SHP77 treated with DMSO at 0.1 percent for 48 hours (cell line): ENCODE results near the gene CEP164.

Source experiments
- DNase-seq: peaks from one replicate; lab custom pipeline; 2025; lab: John Stamatoyannopoulos, UW

The CEP164 gene

DNA sequence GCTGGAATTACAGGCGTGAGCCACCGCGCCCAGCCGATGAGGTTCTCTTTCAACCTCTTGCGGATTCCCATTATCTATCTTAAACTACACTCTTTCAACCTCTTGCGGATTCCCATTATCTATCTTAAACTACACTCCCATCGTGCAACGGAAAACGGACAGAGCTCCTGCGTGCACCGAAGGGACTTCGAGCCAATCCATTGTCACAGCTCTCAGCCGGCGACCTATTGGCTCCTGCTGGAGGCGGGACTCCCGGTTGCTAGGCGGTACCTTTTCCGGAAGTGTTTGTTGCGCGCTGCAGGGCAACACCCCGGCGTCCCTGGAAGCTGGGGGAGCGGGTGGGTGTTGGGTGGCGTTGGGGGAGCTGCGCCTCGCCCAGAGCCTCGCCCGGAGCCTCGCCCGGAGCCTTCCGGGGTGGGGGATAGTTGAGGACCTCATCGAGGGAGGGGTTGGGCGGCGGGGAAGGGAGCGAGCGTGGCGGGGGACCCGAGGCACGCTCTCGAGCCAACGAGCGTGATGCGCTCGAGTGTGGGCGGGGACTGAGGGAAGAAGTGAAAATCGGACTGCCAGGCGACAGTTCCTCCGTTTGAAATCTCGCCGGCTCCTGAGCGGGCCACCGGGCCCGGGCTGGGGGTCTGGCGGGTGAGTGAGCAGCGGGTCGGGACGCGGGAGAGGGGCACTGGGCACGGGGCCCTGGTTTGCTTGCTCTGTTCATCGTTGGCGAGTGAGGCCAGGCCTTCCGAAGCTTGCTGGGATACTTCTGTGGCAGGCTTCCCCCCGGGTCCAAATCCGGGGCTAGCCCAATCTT, at the start of gene CEP164:
CEP164 (plus strand) TSS at position 288 of the 808 bp plus-strand sequence. CDS start 10,733 bp downstream, outside the sequence.
- peak; percentile 94 for DNase-seq

DNA sequence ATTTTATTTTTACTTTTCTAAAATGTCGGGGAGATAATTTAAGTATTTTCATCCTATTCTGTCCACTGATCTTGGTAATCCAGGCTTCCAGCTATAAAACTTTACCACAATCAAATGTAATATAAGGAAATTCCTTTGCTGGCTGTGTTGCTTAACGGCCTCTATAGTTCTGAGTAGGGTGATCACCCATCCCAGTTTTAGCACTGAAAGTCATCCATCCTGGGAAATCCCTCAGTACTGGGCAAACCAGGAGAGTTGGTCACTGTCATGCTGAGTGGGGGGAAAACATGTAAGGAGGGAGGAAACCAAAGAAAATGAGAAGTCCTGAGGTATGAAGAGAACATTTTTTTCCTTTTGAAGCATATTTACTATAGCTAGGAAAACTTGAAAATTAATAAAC, 49.3 kb upstream of the CEP164 start:
- DNase-seq, result no peak

DNA sequence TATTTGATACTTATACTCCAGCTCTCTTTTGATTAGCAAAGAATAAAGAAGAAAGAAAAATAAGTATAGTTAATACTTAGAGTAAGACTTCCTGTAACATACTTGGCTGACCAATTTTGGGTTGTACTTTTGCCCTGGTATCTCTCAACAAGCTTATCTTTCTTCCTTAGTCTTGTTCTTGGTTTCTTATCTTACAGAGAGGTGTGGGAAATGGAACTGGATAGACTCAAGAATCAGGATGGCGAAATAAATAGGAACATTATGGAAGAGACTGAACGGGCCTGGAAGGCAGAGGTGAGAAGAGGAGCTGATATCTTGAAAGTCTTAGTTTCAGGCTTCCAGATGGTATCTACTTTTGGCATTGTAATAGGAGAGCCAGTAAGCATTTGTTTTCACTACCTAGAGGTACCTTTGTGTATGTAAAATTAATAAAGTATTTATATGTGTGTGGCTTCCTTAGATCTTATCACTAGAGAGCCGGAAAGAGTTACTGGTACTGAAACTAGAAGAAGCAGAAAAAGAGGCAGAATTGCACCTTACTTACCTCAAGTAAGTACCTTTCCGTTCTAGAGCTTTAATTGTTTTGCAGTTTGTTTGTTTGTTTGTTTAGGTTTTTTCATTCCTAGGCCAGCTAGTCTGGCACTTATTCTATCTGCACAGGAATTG, 47.8 kb upstream of the CEP164 start:
- DNase-seq, result no peak

DNA sequence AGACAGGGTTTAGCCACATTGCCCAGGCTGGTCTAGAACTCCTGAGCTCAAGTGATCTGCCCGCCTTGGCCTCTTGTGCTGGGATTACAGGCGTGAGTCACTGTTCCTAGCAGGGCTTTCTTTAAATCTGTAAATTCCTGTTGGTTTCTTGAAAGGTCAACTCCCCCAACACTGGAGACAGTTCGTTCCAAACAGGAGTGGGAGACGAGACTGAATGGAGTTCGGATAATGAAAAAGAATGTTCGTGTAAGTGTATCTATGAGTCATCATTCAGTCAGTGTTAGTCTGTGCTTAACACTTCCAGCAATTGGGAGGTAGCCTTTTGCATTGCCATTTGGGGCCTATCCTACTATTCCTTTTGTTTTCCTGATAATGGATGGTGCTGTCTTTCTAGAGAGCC, 46.5 kb upstream of the CEP164 start:
- DNase-seq, result no peak

DNA sequence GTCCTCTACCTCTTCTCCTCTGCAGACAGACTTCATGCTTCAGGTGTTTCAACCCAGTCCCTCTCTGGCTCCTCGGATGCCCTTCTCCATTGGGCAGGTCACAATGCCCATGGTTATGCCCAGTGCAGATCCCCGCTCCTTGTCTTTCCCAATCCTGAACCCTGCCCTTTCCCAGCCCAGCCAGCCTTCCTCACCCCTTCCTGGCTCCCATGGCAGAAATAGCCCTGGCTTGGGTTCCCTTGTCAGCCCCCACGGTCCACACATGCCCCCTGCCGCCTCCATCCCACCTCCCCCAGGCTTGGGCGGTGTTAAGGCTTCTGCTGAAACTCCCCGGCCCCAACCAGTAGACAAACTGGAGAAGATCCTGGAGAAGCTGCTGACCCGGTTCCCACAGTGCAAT, 45.8 kb upstream of the CEP164 start:
- DNase-seq, result no peak

DNA sequence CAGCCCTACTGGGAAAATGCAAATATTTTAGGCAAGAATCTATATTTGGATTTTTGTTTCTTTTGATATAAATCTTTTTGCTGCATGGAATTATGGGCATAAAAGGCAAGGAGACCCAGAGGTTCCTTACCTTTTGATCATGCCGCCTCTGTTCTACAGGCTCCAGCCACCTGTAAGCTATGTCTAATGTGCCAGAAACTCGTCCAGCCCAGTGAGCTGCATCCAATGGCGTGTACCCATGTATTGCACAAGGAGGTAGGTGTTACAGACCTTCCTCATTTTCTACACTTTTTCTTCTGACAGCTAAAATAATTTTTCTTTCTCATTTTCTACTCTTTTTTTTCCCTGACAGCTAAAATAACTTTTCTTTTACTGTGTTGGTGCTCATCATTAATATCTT, 44.7 kb upstream of the CEP164 start:
- no peak for DNase-seq

DNA sequence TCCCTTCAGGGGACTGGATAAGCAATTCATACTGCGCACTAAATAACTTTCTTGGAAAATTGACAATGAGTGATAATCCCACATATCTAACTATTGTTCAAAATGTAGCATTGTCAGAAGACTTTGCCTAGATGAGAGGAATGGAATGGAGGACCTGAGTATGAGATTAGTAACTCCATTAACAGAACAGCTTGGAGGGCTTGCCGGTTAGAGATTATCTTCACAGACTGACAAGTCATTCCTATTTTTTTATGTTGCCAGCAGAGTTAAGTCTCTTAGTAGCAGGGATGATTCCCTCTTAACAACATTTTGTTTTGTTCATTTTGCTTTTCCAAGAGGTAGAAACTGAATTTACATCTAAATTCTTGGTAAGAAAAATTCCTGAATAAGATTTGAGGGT, 43.6 kb upstream of the CEP164 start:
- no peak for DNase-seq

DNA sequence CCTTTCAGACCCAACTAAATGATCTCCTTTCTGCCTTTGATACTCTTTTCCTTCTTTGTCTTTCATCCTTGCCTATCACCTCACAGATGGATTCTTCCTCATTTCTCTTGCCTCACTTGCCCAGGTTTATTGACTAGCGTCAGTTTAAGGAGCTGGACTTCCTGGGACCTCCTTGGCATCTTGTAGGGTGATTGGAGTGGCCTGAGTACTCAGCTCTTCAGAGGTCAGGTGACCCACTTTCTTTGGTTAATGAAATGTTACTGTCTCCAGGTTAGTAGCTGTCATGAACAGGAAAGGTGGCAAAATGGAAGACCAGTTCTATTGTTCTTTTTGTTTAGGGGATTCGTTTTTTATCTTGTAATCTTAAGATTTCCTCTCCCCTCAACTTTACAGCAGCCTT, 41.1 kb upstream of the CEP164 start:
- no peak for DNase-seq

DNA sequence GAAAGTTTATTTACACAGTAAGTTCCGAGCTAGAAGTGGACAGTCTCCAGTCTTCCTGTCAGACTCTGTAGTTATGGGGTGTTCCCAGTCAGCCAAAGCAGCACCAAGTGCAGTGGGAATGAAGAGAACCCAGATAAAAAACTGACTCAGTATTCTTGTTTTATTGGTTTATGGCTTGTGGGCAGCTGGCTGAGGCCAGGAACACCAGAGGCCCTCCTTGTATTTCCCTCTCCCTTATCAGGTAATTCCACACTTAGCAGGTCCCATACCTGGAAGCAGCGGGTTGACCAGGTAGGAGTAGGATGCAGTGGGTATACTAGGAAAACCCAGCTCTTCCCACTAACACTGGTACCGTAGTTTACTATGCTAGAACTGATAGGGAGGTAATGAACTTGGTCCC, 40.0 kb upstream of the CEP164 start:
- no peak for DNase-seq

DNA sequence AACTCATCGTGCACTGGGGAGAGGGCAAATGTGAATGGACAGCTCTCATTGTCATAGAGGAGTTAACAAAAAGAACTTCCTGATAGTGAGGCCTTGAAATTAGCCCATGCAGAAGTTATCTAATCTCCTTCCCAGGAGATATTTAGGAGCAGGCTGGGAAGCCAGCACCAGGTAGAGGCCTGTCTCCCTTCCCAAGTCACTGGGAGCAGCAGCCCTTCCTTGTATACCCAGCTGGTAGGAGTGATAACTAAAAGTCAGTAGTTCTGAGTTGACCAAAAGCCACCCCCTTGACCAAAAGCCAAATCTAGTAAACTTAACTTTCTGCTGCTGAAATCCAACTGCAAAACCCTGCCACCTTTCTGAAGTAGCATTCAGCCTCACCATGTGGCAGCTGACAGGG, 37.9 kb upstream of the CEP164 start:
- DNase-seq, result no peak

DNA sequence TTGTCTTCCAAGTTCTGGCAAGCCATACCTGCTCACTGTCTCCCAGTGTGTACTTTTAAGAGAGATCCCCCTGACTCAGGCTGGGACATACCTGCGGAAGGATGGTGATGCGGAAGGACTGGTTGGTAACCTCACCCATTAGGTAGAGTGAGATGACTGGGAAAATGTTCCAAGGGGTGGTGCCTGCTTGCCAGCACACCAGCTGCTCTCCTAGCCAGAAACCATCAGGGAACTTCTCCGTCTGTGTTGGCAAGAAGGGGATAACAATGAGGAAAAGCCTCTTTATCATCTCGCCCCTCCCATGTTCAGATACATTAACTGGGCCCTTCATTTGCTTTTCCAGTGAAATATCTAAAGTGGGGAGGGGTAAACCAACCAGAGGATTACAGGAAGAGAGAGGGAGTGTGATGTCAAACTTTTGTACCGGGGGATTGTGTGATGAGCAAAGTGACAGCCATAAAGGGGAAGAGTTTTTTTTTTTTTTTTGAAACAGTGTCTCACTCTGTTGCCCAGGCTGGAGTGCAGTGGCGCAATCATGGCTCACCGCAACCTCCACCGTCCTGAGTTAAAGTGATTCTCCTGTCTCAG, 36.8 kb upstream of the CEP164 start, which contains the start of gene BACE1-AS:
BACE1-AS (plus strand) TSS at position 538 of the 588 bp plus-strand sequence.
- no peak for DNase-seq

DNA sequence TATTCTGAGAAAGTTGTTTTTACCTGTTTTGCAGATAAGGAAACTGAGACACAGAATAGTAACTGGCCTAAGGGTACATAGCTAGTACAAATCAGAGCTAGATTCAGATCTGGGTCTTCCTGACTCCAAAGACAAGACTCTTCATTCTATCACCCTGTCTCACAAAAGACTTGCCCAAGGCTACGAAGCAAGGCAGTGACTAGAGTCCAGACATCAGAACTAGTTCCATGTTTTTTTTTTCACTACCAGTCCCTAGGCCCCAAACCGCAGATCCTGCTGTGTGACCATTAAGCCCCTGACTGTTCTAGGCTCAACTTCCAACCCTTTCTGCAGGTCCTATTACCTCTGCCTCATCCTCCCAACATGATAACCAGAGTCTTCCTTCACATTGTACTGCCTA, 35.0 kb upstream of the CEP164 start:
- DNase-seq, result no peak

DNA sequence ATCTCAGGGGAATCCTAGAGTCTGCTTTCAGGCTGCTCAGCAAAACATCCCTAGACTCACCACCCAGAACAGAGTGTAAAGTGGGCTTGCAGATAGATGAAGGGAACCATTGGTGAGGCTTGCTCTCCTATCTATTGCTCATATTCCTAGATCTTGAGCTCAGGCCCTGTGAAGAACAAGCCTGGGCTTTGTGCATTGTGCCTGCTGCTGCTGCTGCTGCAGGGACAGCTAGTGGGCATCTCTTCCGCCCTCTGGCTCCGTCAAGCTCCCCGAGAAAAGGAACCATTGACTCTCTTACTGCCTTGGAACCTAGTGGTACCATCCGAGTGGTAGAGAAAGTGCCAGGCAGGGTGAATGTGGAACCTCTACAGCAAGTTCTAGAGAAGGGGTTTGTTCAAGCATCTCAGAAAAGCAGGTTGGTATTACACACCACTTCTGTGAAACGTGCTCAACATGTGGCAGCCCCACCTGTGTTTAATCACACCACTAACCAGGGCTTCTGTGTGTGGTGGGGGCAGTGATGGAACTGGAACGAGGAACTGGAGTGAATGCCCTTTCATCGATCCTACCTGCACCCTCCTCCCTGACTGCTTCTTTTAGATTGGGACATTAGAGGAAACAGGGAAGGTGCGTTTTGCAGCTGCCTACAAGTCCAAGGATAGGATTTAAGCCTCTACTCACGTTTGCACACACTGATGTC, 32.1 kb upstream of the CEP164 start:
- no peak for DNase-seq

DNA sequence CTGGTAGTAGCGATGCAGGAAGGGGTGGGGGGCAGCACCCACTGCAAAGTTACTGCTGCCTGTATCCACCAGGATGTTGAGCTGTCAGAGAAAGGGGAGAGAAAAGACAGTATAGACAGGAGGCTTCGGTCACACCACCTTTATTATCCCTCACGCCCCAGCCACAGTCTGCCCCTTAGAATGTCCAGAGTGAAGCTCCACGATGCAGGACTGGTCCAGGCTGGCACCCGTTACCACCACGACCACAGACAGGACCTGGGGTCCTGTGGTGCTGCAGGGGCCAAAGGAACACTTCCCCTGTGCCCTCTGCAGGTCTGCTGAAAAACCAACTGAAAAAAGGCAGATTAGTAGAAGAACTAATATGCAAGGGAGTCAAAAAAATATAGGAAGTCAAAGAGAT, 30.8 kb upstream of the CEP164 start:
- DNase-seq, result no peak

DNA sequence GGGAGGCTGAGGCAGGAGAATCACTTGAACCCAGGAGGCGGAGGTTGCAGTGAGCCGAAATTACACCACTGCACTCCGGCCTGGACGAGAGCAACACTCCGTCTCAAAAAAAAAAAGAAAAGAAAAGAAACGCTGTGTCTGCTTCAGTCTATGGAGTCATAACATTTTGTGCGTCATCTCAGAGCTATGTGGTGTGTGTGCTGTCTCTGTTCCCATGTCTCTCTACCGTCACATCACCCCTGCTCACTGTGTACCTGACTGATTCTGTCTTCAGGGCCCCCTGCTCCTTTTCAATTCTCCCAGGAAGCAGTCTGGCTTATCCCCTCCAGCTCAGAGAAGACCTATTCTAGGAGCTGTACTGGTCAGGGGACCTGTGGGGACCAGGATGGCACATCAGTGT, 29.5 kb upstream of the CEP164 start:
- no peak for DNase-seq

DNA sequence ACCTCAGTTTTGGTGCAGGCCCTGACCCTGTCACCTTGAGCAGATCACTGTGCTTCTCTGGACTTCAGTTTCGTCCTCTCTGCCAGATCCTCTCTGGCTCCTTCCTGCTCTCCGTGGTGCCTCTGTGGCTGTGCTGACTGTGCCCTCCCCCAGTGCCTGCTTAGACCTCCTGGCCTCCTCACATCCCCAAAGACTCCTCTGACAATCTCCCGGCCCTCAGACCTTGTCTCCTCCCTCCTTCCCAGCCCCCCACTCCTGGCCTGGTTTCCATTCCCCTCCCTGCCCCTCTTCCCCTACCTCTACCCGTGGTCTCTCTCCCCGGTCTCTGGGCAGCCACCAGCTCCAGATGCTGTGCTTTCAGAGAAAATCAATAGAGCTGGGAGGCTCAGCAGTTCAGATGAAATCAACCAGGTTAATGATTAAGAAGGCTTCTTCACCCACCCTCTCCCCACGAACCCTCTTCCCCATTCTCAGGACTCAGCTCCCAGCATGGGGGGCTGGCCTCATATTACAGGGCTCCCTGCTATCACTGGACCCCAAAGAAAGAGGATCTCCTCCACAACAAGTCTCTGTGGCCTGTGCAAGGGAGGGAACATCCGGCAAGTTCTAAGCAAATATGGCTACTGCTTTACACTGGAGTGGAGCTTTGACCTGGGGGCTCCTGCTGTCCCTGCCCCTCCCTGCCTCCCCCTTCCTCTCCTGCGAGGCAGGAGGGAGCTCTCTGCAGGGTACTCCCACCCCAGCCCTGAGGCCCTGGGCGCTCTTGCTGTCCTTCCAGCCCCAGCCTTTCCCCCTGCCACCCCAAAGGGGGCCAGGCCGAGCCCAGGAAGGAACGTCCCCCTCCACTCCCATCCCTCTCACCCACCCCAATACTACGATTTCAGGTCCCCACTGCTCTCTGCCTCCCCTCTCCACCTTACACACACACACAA, 28.0 kb upstream of the CEP164 start:
- no peak for DNase-seq

DNA sequence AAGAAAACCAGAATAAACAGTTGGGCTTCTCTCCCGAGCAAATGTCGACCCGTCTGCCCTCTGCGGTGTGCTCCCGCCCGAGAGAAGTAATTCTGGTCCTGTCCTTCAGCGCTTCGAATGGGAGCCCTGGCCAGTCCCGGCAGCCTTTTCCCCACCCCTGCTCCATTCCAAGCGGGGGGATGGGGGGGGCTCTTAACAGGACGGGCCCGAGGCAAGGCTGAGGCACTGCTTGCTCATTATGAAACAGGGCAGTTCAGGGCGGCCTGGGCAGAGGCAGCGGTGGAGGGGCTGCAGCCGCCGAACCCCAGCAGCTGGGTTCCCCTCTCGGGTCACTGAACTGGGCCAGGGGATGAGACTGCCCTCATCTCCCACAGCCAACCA, 27.4 kb upstream of the CEP164 start:
- no peak for DNase-seq

DNA sequence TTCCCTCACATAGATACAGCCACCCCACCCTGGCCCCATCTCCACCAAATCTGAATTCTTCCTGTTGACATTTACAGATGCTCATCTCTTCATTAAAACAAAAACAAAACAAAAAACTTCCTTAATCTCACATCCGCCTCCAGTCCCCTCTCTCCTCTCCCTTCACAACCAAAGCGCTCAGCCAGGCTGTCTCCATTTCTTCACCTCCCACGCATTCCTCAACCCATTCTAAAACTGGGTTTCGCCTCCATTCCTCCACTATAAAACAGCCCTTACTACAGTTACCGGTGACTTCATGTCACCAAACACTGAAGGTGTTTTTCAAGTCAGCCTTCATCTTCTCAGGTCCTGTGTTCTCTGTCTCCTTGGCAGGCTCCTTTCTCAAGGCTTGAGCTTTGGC, 26.9 kb upstream of the CEP164 start:
- no peak for DNase-seq

DNA sequence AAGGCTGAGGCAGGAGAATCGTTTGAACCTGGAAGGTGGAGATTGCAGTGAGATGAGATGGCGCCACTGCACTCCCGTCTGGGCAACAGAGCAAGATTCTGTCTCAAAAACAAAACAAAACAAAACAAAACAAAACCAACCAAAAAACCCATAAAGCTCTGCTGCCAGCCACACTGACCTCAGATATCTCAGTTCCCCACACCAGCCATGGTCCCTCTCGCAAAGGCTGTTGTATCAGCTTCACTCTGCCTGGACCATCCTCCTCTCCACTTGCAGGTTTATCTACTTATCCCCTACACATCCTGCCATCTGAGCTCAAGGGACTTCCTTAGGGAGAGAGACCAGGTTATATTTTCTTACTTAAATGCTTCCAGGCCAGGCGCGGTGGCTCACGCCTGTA, 25.4 kb upstream of the CEP164 start:
- no peak for DNase-seq

DNA sequence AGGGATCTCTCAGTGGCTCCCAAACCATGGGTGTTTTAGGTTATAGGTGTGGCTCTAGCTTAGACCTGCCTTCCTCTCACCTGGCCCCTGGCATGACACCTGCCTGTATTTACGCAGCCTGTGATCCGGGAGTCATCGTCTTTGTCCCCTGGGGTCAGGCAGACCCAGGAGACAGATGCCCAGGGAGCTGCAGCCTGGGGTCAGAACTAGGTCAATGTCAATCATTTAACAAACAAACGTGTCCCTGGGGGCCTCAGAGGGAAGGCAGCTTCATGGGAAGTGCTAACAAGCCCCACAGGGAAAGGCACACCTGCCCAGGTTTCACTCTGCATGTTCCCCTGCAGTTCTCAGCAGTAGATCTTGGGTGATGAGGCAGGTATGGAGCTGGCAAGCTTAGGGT, 24.6 kb upstream of the CEP164 start:
- no peak for DNase-seq

DNA sequence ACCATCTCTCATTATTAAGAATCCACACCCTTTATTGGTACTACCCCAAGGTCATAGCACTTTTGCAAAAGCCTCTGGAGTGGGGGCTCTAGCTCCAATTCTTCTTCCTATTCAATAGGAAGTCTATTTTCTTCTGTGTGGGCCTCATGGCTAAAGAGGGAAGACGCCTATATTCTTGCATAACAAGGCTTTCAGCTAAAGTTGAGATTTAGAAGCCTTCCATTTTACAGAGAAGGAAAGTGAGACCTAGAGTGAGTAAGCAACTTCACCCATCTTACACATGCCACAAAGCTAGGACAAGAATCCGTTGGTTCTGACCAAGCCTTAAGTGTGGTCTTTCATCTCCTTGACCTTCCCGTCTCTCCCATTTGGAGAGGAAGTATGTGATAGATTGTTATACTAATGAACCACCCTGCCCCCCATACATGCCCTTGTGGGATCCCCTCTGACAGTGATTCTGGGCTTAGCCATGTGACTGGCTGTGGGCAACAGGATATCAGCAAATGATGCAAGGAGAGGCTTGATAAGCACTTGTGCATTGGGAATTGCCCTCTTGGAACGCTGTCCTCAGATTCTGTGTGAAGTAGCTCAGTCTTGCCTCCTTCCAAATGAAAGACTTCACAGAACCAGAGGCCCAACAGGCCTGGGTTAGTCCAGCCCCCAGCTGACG, 23.9 kb upstream of the CEP164 start:
- no peak for DNase-seq
